Right renal cortex interstitium (tissue), 3 donors: ENCODE data around the gene CDH20. TPM values are rescaled to one million over a fixed set of nuclear protein-coding genes. Genes with fewer than 3 reads are reported as not detected.

Source experiments
- DNase-seq, 3 donors: peaks; one replicate each; pipeline ENCODE4 v3.0.0-alpha.2; 2013; ENCODE audit warnings: low read depth in 3 of 3, low spot score in 2 of 3
- polyA plus RNA-seq, 3 donors: library from polyadenylated mRNA; unstranded; fragments of 120-200 nt; gene quantifications; one replicate each; pipeline ENCODE4 v1.2.1, GENCODE V29; 2013; ENCODE audit not compliant: insufficient read length in 3 of 3

The CDH20 gene
- 1 to 10 TPM; 3.3 to 3.9 (median 3.7) TPM for polyA plus RNA-seq

DNA sequence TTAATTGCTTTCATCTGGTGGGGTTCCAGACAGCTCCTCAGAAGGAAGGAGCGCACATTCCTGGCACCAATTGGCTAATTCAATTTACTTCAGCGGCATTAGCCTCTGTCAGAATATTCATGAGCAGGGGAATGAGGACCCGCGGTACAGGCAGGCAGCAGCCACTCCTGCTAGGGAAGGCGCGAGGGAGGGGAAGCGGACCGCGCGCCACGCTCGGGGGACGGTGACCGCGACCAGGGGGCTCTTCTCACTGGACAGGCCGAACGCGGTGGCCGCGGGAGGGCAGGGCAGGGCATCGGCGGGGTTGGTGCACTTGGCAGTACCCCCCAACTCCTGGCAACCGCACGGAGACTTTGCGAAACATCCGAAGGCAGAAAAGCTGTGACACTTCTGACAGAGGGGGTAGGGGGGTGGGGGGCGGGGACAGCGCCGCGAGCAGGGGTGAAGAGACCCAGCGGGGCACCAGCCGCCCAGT lies at the start of gene CDH20:
Gene CDH20 (plus strand): TSS at position 160 of the 475 bp plus-strand sequence.
- DNase-seq: peak in 2 of 3 donors; percentile 13 to 32

DNA sequence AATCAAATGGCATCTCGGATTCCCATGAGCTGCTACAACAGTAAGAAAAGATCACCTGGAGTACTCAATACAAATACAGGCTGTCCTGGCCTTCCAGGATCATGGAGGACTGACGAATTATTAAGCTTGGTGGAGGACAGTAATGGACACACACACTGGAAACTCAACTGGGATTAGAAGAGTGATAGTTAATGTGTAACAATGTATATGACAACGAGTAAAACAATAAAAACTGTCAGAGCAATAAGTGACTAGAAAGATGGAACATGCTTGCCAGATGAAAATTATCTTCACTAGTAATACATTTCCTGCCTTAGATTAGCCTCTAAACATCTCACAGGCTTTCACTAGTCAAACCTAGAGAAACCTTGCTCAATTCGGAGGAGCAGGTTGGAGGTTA lies 49.2 kb upstream of the CDH20 start:
- DNase-seq: no peak

DNA sequence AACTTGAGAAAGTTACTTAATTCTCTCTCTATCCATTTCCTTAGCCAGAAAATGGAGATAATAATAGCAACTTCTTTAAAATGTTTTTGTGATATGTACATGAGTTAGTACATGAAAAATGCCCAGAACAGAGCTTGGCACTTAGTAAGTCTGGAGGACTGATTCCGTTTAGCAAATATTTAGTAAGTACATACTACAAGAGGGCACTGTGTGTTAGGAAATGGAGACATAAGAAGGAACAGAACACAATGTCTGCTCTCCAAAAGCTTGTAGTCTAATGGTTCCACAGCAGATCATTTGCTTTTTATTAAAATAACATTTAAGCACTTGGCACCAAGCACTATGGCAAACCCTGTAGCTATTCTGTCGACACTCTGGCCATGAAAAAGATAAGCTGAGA lies 47.5 kb upstream of the CDH20 start:
- DNase-seq: no peak

DNA sequence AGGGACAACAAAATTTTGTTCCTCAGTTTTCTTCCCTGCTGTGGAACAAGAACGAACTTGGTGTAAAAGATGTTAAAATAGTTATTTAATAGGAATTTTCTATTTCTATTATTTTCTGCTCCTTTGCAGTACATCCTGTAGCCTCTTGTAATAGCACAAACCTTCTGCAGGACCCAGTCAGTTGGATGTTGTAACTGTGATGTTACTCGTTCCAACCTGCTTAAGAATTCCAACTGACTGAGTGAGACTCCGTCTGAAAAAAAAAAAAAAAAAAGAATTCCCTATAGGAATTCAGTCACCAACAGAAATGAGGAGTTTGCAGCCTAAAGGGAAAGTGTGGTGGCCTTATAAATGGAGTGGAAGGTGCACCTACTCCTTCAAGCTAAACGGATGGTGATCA lies 46.4 kb upstream of the CDH20 start:
- no peak for DNase-seq

DNA sequence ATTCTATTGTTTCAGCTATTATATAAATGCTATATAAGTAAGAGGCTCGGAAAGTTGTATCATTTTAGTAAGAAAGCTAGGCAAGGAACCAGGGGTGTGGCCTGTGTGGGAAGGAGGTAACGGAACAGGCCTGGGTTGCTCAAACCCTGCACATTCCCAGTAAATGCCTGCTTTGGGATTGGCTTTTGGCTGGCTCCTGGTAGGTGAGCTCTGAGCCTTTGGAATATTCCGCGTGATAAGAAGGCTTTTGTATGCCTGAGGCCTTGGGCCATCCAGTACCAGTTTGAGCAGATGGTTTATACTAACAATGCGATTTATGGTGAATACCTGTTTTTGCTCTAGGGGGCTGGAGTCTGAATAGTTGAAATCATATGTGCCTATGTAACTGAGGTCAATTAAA lies 42.6 kb upstream of the CDH20 start:
- DNase-seq: no peak

DNA sequence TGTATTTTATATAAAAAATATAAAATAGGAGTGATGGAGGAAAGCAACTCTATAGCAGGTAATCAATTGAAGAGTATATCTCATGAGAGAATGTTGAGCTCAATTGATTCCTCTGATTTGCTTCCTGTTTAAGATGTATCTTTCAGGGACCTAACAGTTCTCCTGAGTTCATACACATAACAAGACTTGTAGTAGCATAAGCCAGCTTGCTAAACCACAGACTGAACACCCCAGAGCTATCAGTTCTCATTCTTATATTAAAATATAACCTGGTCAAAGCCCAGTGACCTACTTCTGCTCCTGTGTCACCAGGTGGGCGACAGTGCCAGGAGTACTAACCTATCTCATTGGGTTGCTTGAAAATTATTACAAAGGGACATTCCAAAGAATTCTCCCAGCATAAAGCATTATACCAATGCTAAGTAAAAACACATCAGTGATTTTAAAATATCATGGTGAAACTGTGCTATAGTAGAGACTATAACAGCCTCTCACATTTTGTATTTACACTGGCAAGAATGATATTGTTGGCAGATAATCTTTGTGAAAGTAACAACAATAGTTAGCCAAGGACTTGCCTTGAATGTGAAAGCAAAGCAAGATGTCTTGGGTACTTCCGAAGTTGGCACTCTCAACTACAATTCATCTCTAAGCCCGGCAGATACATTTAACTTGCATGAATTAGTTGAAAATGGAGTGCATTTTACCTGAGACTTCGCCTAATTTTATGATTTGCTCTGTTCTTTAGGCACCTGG lies 40.8 kb upstream of the CDH20 start:
- DNase-seq: no peak

- DNase-seq: no peak
Measured at GRCh38 chr18:61295153-61295552, 38.1 kb upstream of the CDH20 start.

DNA sequence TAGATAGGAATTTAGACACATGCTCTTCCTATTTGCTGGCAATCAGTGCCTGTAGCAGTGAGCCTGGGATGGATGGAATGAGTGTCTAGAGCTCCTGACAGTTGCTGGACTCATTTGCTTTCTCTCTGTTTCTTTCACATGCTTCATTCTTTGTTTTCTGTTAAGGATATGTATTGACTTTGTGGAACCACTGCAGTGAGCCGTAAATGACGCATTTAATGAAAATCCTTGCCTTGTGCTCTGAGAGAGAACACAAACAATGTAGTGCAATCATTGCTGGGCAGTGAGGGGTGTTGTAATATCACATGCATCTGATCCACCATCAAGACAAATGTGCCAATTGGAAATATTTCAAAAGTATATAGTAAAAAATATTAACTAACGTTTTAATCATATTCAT lies 25.2 kb upstream of the CDH20 start:
- DNase-seq: no peak

- no peak for DNase-seq
Measured at GRCh38 chr18:61308795-61309393, 24.3 kb upstream of the CDH20 start.

DNA sequence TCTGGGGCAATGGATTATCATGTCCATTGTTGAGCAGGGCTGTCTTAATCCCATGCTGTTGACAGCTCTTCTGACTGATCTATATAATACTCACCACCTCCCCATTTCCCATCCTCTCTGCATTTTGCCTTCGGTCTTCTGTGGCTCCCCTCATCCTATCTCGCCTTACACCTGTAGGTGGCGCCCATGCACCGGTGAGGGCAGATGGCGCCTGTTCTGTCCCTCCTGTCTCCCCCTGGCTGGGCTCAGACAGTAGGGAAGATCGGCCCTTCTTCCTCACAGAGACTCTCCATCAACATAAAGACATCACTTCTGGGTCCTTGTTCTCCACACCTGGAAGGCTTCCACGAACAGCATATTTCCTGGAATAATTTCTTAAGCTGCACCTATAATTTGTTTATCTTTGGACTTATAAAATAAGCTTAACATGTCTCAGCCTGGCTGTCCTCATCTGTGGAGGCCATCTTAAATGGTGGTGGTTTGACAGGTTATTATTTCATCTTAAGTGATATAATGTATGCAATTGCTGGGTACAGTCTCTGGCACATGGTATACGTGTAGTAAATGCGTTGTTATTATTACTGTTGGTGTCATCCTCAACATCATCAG lies 10.9 kb upstream of the CDH20 start:
- peak in 2 of 3 donors; percentile 23 to 29 for DNase-seq

GRCh38 chr18:61323951-61324350 lies 9.3 kb upstream of the CDH20 start:
- DNase-seq: no peak

- DNase-seq: no peak
Measured at GRCh38 chr18:61326407-61326806, 6.8 kb upstream of the CDH20 start.

DNA sequence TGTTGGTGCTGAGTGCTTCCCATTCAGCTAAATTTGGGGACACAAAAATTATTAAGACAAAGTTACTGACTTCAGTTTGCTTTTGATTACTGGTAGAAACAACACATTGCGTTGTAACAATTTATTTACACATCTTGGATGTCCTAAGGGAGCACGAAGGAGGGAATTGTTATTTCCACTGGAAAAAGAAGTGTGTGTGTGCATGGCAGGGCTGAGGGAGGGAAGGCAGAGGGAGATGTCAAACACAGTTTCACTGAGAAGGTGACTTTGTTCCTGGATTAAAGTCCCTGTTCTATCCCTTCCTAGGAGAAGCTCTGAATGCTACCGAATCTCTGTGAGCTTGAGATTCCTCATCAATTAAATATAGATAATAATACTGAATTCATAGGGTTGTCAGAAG lies 3.8 kb upstream of the CDH20 start:
- DNase-seq: no peak

- no peak for DNase-seq
Measured at GRCh38 chr18:61331051-61331450, 2.2 kb upstream of the CDH20 start.

GRCh38 chr18:61333746-61334490 lies 688 bp downstream of the CDH20 start:
- DNase-seq: peak in 2 of 3 donors; percentile 10 to 21

GRCh38 chr18:61334491-61334850 lies 1.2 kb downstream of the CDH20 start:
- no peak for DNase-seq

GRCh38 chr18:61334951-61335683 lies 1.9 kb downstream of the CDH20 start:
- DNase-seq: no peak

DNA sequence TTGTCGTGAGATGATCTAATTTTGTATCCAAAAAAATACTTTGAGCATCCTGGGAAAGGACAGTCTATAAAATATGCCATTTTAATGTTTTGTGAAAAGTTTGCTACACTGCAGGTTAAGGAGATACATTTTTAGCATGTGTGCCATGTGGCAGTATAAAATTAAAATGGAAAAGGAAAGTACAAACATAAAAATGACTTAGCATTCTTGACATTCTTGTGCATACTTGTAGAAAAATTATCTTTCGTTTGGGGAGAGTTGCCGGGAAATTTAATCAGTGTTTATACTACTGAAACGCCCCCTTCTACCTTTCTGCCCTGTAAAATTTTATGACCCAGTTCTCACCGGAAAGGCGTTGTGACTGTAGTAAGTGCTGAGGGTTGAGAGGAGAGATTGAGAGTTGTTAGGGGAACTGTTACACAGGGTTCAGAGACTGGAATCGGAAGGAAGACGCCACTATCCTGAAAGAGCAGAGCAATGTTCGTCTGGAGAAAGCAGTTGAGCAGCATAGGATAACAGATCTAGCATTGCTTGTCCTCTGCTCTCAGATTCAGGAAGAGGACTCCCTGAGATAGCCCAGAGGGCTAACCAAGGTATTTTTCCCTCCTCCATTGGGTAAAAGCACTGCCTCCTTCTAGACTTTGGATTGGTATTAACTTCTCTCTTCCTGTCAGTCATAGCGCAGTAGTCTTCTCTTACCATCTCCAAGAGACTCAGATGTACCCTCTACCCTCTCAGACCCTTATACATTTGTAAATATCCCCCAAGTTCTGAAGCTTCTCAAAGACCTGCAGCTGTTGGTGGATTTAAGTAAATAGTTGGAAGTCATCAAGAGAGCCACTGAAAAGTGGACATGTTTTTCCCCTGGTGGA lies 2.7 kb downstream of the CDH20 start:
- DNase-seq: peak in 2 of 3 donors; percentile 21 to 45

- DNase-seq: no peak
Measured at GRCh38 chr18:61336766-61337165, 3.5 kb downstream of the CDH20 start.

- DNase-seq: no peak
Measured at GRCh38 chr18:61337527-61337926, 4.3 kb downstream of the CDH20 start.
